Heart right ventricle (tissue), 16 donors: Measurements from ENCODE around the gene PRDM5. TPM values are rescaled to one million over a fixed set of nuclear protein-coding genes. Genes with fewer than 3 reads are reported as not detected.

Source experiments
- ATAC-seq, 8 donors: fragments of 200-7000 bp; cut with Tn5 transposase; one replicate each; pipeline ENCODE4 v1.9.1; 2020; ENCODE audit warnings: mild to moderate bottlenecking in 8 of 8, moderate library complexity in 8 of 8, moderate number of reproducible peaks in 1 of 8
- DNase-seq, 2 donors: peaks; one replicate each; pipeline ENCODE4 v3.0.0-alpha.2; 2020
- H3K27ac ChIP-seq, 10 donors: fragments of 200-600 bp; sonication (generic) in 2 of 10; one replicate each; pipeline versions ENCODE4 v1.5.0 to v1.8.0; 2020 to 2022; ENCODE audit warnings: mild to moderate bottlenecking in 3 of 10
- H3K27me3 ChIP-seq, 7 donors: fragments of 200-600 bp; one replicate each; pipeline ENCODE4 v1.8.0; 2021 to 2022; ENCODE audit warnings: mild to moderate bottlenecking in 2 of 7
- H3K36me3 ChIP-seq, 9 donors: fragments of 200-600 bp; sonication (generic) in 1 of 9; one replicate each; pipeline versions ENCODE4 v1.5.0 to v1.8.0; 2020 to 2022; ENCODE audit warnings: mild to moderate bottlenecking in 2 of 9
- H3K4me1 ChIP-seq, 9 donors: fragments of 200-600 bp; sonication (generic) in 1 of 9; one replicate each; pipeline versions ENCODE4 v1.5.0 to v1.8.0; 2020 to 2022; ENCODE audit warnings: mild to moderate bottlenecking in 4 of 9
- H3K4me3 ChIP-seq, 10 donors: fragments of 200-600 bp; sonication (generic) in 2 of 10; one replicate each; pipeline versions ENCODE4 v1.5.0 to v1.8.0; 2020 to 2022; ENCODE audit warnings: mild to moderate bottlenecking in 7 of 10, moderate library complexity in 2 of 10
- H3K9me3 ChIP-seq, 11 donors: fragments of 200-600 bp in 10 of 11; sonication (generic) in 2 of 11; one replicate each; pipeline versions ENCODE4 v1.5.0 to v1.8.0; 2013 to 2022; ENCODE audit warnings: mild to moderate bottlenecking in 2 of 11, control low read depth in 1 of 11, moderate library complexity in 1 of 11
- WGBS, 2 donors: extraction: QIAGEN DNeasy Blood & Tissue Kit; methylation state at CpG; one replicate each; pipeline ENCODE4 v1.1.7; 2013; ENCODE audit warnings: inconsistent platforms in 1 of 2; 5-methylcytosine and 5-hydroxymethylcytosine counted together
- intact Hi-C, 10 donors: fragments of 100-400 bp; cut with DNase I; formaldehyde crosslinking; loops; one replicate each; pipeline versions ENCODE4 v1.11.1 to v1.14.2; 2022
- polyA plus RNA-seq, 2 donors: library from polyadenylated mRNA; stranded (reverse); fragments of 200-250 nt; gene quantifications; one replicate each; pipeline ENCODE4 v1.2.3, GENCODE V29; 2013
- total RNA-seq, 10 donors: library from RNA; stranded (reverse); fragmentation: NEBNext Ultra II Directional in 3 of 10; extraction: Animal tissue kit (Norgen Biotek cat#: 25700) in 3 of 10; gene quantifications; one replicate each; pipeline versions ENCODE4 v1.2.1 to v1.2.4, GENCODE V29; 2021 to 2023
- TF ChIP-seq, protein P1 (sequence below), 9 donors: fragments of 200-600 bp; sonication (generic) in 2 of 9; IDR thresholded peaks; one replicate each; pipeline versions ENCODE4 v1.5.0 to v1.8.0; 2021 to 2022; ENCODE audit warnings: antibody characterized with exemption in 9 of 9, mild to moderate bottlenecking in 5 of 9, moderate library complexity in 1 of 9
- donor health status: Arrhythmogenic right ventricular cardiomyopathy.
- donor health status: ischemic (EF 13 %, LVEDD 7.1; RV severe dilation, severe dysfunction).
- donor health status: healthy with polysubstance abuse.
- donor health status: DM: no; HTN: yes; CAD: no.
- donor health status: DM: no; HTN: no; CAD: no.
- donor health status: ischemic (EF 25% LVEDD 6.9; RV normal size, moderate dysfunction).
- donor health status: ischemic (EF 25% LVEDD 5.7; RV mildly dilated, moderate dysfunction).
- donor health status: healthy.
- donor health status: DM: yes; HTN: yes; CAD: no.
- donor health status: Ischemic cardiomyopathy.
- donor health status: ischemic (EF 35%, LVEDD 5.7; RV mildly dilated, moderate dysfunction).
- donor health status: nonischemic (EF 11% LVEDD 7.7; RV severe dilation, severe dysfunction).
- donor health status: DM: yes; HTN: yes; CAD: no.
- donor health status: PGD.
- donor health status: ischemic (EF 29% LVEDD 5.4; RV normal size, mild dysfunction).
- donor health status: nonischemic (EF 23%, LVEDD 6.1; RV moderate dilation, normal function).

Gene PRDM5
- total and polyA plus RNA-seq, 12 donors = 1.5 to 20.5 (median 12.1) TPM

DNA sequence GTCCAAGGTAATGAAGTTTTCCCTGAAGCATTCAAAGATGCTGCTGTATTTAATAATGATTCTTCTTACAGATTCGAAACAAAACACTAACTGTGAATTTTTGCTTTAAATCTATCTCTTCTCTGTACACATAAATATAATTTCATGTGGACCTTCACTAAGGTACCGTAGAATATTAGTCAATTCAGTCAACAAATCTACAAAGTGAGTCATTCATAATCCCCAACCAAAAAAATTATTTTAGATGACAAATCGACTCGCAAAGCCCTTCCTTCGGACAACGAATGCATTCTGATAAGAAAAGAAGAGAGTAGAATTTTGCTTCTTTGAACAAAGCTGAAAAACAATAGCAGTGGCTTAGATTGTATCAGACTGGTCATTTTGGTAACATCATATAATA is 95.7 kb downstream of the PRDM5 start:
- Histone ChIP-seq H3K4me3 (no peak overlapping the region), H3K4me1 (peaks cover 0 to 22% (median 0%) of the 10 kb centered on the region in 9 donors), H3K27ac (no peak overlapping the region), H3K27me3 (no peaks in the 10 kb centered on the region), H3K36me3 (no peaks in the 10 kb centered on the region), H3K9me3 (no peaks in the 10 kb centered on the region)
- intact Hi-C loops = no loop called here
- ATAC-seq = no peak
- TF ChIP-seq, protein P1, sequence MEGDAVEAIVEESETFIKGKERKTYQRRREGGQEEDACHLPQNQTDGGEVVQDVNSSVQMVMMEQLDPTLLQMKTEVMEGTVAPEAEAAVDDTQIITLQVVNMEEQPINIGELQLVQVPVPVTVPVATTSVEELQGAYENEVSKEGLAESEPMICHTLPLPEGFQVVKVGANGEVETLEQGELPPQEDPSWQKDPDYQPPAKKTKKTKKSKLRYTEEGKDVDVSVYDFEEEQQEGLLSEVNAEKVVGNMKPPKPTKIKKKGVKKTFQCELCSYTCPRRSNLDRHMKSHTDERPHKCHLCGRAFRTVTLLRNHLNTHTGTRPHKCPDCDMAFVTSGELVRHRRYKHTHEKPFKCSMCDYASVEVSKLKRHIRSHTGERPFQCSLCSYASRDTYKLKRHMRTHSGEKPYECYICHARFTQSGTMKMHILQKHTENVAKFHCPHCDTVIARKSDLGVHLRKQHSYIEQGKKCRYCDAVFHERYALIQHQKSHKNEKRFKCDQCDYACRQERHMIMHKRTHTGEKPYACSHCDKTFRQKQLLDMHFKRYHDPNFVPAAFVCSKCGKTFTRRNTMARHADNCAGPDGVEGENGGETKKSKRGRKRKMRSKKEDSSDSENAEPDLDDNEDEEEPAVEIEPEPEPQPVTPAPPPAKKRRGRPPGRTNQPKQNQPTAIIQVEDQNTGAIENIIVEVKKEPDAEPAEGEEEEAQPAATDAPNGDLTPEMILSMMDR (IDR thresholded peaks at IDR 0.05) = no peak
- WGBS, 2 donors = 92 to 95% methylated on average over 6 of the region's 6 CpGs
- DNase-seq = no peak

DNA sequence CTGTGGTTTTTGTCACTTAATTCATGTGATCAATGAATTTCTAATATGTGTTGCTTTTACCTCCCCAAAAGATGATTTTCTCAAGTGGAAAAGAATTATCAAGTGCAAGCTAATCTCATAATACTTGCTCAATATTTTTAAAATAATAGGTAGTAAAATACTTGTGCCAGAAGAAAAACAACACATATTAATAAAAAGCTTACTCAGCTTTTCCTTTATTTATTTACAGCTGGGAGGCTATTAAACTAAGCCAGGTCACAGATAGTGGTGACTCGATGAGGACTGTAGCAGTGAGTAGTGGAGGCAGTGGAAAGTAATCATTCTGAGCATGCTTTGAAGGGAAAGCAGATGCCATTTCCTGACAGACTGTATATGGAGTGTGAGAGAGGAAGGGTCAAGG is 96.1 kb downstream of the PRDM5 start:
- no peak overlapping the region for H3K4me3 ChIP-seq
- no peaks in the 10 kb centered on the region for H3K36me3 ChIP-seq
- TF ChIP-seq, protein P1 (IDR thresholded peaks at IDR 0.05) = no peak
- intact Hi-C loops = no loop called here
- ATAC-seq (no peak), DNase-seq (no peak)
- no peaks in the 10 kb centered on the region for H3K27me3 ChIP-seq
- 44 to 60% methylated on average over 1 of the region's 1 CpG for WGBS, 2 donors
- peaks cover 0 to 22% (median 0%) of the 10 kb centered on the region in 9 donors for H3K4me1 ChIP-seq
- H3K27ac ChIP-seq = no peak overlapping the region
- no peaks in the 10 kb centered on the region for H3K9me3 ChIP-seq

- intact Hi-C loops = no loop called here
- ATAC-seq = no peak
These were observed 97.6 kb downstream of the PRDM5 start for GRCh38 chr4:120824946-120825345.

GRCh38 chr4:120821977-120822376 is 100.5 kb downstream of the PRDM5 start:
- Histone ChIP-seq H3K4me3 (no peak overlapping the region), H3K27ac (no peak overlapping the region), H3K4me1 (peaks cover 0 to 3% (median 0%) of the 10 kb centered on the region in 9 donors), H3K27me3 (no peaks in the 10 kb centered on the region), H3K36me3 (peaks cover 0 to 6% (median 0%) of the 10 kb centered on the region in 9 donors), H3K9me3 (no peaks in the 10 kb centered on the region)
- ATAC-seq (peak in 1 of 8 donors; percentile 33), DNase-seq (no peak)
- TF ChIP-seq, protein P1 (IDR thresholded peaks at IDR 0.05) = no peak
- 71 to 73% methylated on average over 3 of the region's 3 CpGs for WGBS, 2 donors
- intact Hi-C loops = no loop called here

More at GRCh38 chr4:120824946-120825345, 97.6 kb downstream of the PRDM5 start:
- H3K4me3 ChIP-seq = no peak overlapping the region
- H3K4me1 ChIP-seq = peaks cover 0 to 14% (median 0%) of the 10 kb centered on the region in 9 donors
- no peaks in the 10 kb centered on the region for H3K9me3 ChIP-seq
- TF ChIP-seq, protein P1 (IDR thresholded peaks at IDR 0.05) = no peak
- H3K27me3 ChIP-seq = no peaks in the 10 kb centered on the region
- H3K27ac ChIP-seq = no peak overlapping the region
- H3K36me3 ChIP-seq = no peaks in the 10 kb centered on the region
- no peak for DNase-seq
